Liver (tissue), 3 donors: ENCODE measurements around the gene DPF3.

Experiments used
- ATF3 ChIP-seq: IDR thresholded peaks from 2 replicates; pipeline ENCODE4 v1.6.1; 2016; ENCODE audit warnings: antibody characterized with exemption
- EGR1 ChIP-seq, 2 donors: IDR thresholded peaks; 2 replicates each; pipeline ENCODE4 v1.6.1; 2016 to 2018; ENCODE audit warnings: antibody characterized with exemption in 2 of 2, low read depth in 2 of 2
- FOXA1 ChIP-seq: IDR thresholded peaks from 2 replicates; pipeline ENCODE4 v1.6.1; 2016; ENCODE audit warnings: antibody characterized with exemption
- GABPA ChIP-seq, 2 donors: IDR thresholded peaks in 1 of 2; conservative IDR thresholded peaks in 1 of 2; 2 replicates each; pipeline ENCODE4 v1.6.1; 2016; ENCODE audit warnings: antibody characterized with exemption in 2 of 2, mild to moderate bottlenecking in 1 of 2, moderate library complexity in 1 of 2
- HNF4A ChIP-seq, 2 donors: conservative IDR thresholded peaks; 2 replicates each; pipeline ENCODE4 v1.6.1; 2016; ENCODE audit warnings: antibody characterized with exemption in 2 of 2, mild to moderate bottlenecking in 2 of 2
- JUND ChIP-seq, 2 donors: IDR thresholded peaks; 2 replicates each; pipeline ENCODE4 v1.6.1; 2016; ENCODE audit warnings: antibody characterized with exemption in 2 of 2
- NR2F2 ChIP-seq: IDR thresholded peaks from 2 replicates; pipeline ENCODE4 v1.6.1; 2016; ENCODE audit warnings: antibody characterized with exemption
- RAD21 ChIP-seq, 2 donors: IDR thresholded peaks; 2 replicates each; pipeline ENCODE4 v1.6.1; 2016; ENCODE audit warnings: antibody characterized with exemption in 2 of 2, mild to moderate bottlenecking in 2 of 2
- RXRA ChIP-seq, 2 donors: IDR thresholded peaks; 2 replicates each; pipeline ENCODE4 v1.6.1; 2017 to 2018; ENCODE audit warnings: antibody characterized with exemption in 2 of 2, mild to moderate bottlenecking in 1 of 2
- YY1 ChIP-seq: IDR thresholded peaks from 2 replicates; pipeline ENCODE4 v1.6.1; 2016; ENCODE audit warnings: antibody characterized with exemption, mild to moderate bottlenecking
- ZBTB33 ChIP-seq: IDR thresholded peaks from 2 replicates; pipeline ENCODE4 v1.6.1; 2016; ENCODE audit warnings: antibody characterized with exemption
- TF ChIP-seq, protein P1 (sequence below): fragments of 150-350 bp; IDR thresholded peaks from 2 replicates; pipeline ENCODE4 v1.5.1; 2017; ENCODE audit warnings: improper control_type of control experiment, low read depth, low read length; ENCODE audit not compliant: missing input control
- TF ChIP-seq, protein P2 (sequence below): IDR thresholded peaks from 2 replicates; pipeline ENCODE4 v1.6.1; 2016; ENCODE audit warnings: antibody characterized with exemption, mild to moderate bottlenecking
- donor health status: healthy.
- donor health status: healthy.

GRCh38 chr14:72595152-72595862 lies 298.6 kb downstream of the DPF3 start:
- TF ChIP-seq, protein P1, sequence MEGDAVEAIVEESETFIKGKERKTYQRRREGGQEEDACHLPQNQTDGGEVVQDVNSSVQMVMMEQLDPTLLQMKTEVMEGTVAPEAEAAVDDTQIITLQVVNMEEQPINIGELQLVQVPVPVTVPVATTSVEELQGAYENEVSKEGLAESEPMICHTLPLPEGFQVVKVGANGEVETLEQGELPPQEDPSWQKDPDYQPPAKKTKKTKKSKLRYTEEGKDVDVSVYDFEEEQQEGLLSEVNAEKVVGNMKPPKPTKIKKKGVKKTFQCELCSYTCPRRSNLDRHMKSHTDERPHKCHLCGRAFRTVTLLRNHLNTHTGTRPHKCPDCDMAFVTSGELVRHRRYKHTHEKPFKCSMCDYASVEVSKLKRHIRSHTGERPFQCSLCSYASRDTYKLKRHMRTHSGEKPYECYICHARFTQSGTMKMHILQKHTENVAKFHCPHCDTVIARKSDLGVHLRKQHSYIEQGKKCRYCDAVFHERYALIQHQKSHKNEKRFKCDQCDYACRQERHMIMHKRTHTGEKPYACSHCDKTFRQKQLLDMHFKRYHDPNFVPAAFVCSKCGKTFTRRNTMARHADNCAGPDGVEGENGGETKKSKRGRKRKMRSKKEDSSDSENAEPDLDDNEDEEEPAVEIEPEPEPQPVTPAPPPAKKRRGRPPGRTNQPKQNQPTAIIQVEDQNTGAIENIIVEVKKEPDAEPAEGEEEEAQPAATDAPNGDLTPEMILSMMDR: no peak
- TF ChIP-seq YY1 (no peak), FOXA1 (no peak), ATF3 (no peak), RXRA (IDR thresholded peaks at IDR 0.05) (peak in 1 of 2 donors; percentile 58), RAD21 (IDR thresholded peaks at IDR 0.05) (no peak), GABPA (IDR thresholded peaks at IDR 0.05 in 1 of 2, conservative IDR thresholded peaks at IDR 0.05 in 1 of 2) (no peak), EGR1 (IDR thresholded peaks at IDR 0.05; ENCODE audit: low read depth in 2 of 2) (no peak), ZBTB33 (no peak), NR2F2 (no peak), JUND (IDR thresholded peaks at IDR 0.05) (no peak), HNF4A (conservative IDR thresholded peaks at IDR 0.05) (peak; percentile 29 to 81)
- TF ChIP-seq, protein P2, sequence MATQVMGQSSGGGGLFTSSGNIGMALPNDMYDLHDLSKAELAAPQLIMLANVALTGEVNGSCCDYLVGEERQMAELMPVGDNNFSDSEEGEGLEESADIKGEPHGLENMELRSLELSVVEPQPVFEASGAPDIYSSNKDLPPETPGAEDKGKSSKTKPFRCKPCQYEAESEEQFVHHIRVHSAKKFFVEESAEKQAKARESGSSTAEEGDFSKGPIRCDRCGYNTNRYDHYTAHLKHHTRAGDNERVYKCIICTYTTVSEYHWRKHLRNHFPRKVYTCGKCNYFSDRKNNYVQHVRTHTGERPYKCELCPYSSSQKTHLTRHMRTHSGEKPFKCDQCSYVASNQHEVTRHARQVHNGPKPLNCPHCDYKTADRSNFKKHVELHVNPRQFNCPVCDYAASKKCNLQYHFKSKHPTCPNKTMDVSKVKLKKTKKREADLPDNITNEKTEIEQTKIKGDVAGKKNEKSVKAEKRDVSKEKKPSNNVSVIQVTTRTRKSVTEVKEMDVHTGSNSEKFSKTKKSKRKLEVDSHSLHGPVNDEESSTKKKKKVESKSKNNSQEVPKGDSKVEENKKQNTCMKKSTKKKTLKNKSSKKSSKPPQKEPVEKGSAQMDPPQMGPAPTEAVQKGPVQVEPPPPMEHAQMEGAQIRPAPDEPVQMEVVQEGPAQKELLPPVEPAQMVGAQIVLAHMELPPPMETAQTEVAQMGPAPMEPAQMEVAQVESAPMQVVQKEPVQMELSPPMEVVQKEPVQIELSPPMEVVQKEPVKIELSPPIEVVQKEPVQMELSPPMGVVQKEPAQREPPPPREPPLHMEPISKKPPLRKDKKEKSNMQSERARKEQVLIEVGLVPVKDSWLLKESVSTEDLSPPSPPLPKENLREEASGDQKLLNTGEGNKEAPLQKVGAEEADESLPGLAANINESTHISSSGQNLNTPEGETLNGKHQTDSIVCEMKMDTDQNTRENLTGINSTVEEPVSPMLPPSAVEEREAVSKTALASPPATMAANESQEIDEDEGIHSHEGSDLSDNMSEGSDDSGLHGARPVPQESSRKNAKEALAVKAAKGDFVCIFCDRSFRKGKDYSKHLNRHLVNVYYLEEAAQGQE: no peak
